Mesenteric fat pad (tissue), 1 donor: ENCODE measurements around the gene SPATS2L. TPM values are rescaled to one million over a fixed set of nuclear protein-coding genes. Genes with fewer than 3 reads are reported as not detected.
A peak's percentile ranks its signal among the peaks of the same experiment; 100 is the strongest.

ENCODE experiments used
- DNase-seq: peaks from one replicate; pipeline ENCODE4 v3.0.0-alpha.2; 2020; ENCODE audit warnings: low spot score
- total RNA-seq: library from RNA; stranded (reverse); fragmentation: NEBNext Ultra II Directional; extraction: Animal tissue kit (Norgen Biotek cat#: 25700); gene quantifications from one replicate; pipeline ENCODE4 v1.2.1, GENCODE V29; 2021
- donor health status: DM: yes; HTN: yes; CAD: no.

Gene SPATS2L
- total RNA-seq, 1 donor from 2014 or later: 81.3 TPM

- no peak for DNase-seq
These were observed 10.4 kb upstream of the SPATS2L start for GRCh38 chr2:200296118-200296517.

- no peak for DNase-seq
These were observed 9.4 kb upstream of the SPATS2L start for GRCh38 chr2:200297100-200297499.

GRCh38 chr2:200297989-200298388 lies 8.5 kb upstream of the SPATS2L start:
- DNase-seq: no peak

GRCh38 chr2:200298816-200299215 lies 7.7 kb upstream of the SPATS2L start:
- no peak for DNase-seq

GRCh38 chr2:200300065-200300464 lies 6.4 kb upstream of the SPATS2L start:
- DNase-seq: no peak

- no peak for DNase-seq
These were observed 5.7 kb upstream of the SPATS2L start for GRCh38 chr2:200300638-200301314.

- no peak for DNase-seq
These were observed 4.3 kb upstream of the SPATS2L start for GRCh38 chr2:200301953-200302858.

GRCh38 chr2:200302940-200303727 lies 3.4 kb upstream of the SPATS2L start:
- DNase-seq: no peak

- no peak for DNase-seq
These were observed 697 bp upstream of the SPATS2L start for GRCh38 chr2:200305797-200306195.

- peak; percentile 90 for DNase-seq
These were observed 634 bp downstream of the SPATS2L start for GRCh38 chr2:200306931-200307723.

GRCh38 chr2:200307724-200308545 lies 1.4 kb downstream of the SPATS2L start:
- DNase-seq: no peak

GRCh38 chr2:200308546-200309295 lies 2.2 kb downstream of the SPATS2L start:
- no peak for DNase-seq

- DNase-seq: no peak
These were observed 3.0 kb downstream of the SPATS2L start for GRCh38 chr2:200309296-200310049.

- no peak for DNase-seq
These were observed 4.1 kb downstream of the SPATS2L start for GRCh38 chr2:200310545-200310971.

- no peak for DNase-seq
These were observed 4.6 kb downstream of the SPATS2L start for GRCh38 chr2:200311139-200311538.

GRCh38 chr2:200314976-200315567 lies 8.6 kb downstream of the SPATS2L start:
- no peak for DNase-seq

- no peak for DNase-seq
These were observed 11.5 kb downstream of the SPATS2L start for GRCh38 chr2:200317975-200318374.

- DNase-seq: no peak
These were observed 12.5 kb downstream of the SPATS2L start for GRCh38 chr2:200318940-200319435.
